ENCODE results near the gene PIGB. TPM values are rescaled to one million over a fixed set of nuclear protein-coding genes. Genes with fewer than 3 reads are reported as not detected.

PIGB gene
- total and polyA plus RNA-seq, 2 of the 8 experiments (the other 6 are each of a cell fraction or from before 2014, with no cell fraction given) = 4.3 to 11.7 TPM

DNA sequence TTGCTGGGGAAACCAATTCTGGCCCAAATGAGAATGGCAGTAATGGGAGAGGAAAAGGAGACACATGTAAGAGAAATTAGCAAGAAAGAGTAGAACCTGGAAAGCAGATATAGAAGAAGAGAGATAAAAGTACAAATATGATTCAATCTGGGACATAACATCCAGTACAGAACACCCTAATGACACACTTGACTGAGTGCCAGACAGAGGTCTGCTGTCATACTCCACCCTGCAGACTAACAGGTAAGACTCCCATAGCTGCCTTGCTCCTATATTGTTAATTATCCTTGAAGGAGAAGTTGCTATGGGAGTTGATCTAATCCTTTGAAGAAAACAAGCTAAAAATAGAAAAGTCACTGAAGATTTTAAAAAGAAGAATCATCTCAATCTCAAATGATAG lies 68.0 kb downstream of the PIGB start:
- Histone ChIP-seq H3K79me2 (ENCODE audit: control insufficient read depth in 1 of 2, insufficient read depth in 2 of 2, low read length in 2 of 2) (no peaks in the 10 kb centered on the region), H3K23ac (ENCODE audit: insufficient read length) (no peak overlapping the region), H4K8ac (ENCODE audit: extremely low read depth, insufficient read depth, low read length) (no peak overlapping the region), H3K36me3 (ENCODE audit: control insufficient read depth in 2 of 4, insufficient read depth in 4 of 4, low read length in 3 of 4) (no peaks in the 10 kb centered on the region), H2BK15ac (ENCODE audit: low read length) (no peak overlapping the region), H3K9me3 (ENCODE audit: insufficient read depth in 2 of 2, low read depth in 1 of 2, low read length in 1 of 2) (no peaks in the 10 kb centered on the region), H3K18ac (ENCODE audit: extremely low read depth, low read length) (no peak overlapping the region), H4K20me1 (replicated peaks in 1 of 2; ENCODE audit: control insufficient read depth in 1 of 2, insufficient read depth in 2 of 2, low read length in 2 of 2) (no peaks in the 10 kb centered on the region), H4K5ac (ENCODE audit: insufficient read length, low read depth, low read length) (no peak overlapping the region), H3K4me2 (ENCODE audit: insufficient read depth in 1 of 2, low read depth in 2 of 2, low read length in 2 of 2) (no peak overlapping the region), H3K56ac (replicated peaks; ENCODE audit: insufficient read length, low read depth, low read length) (no peak overlapping the region), H3K4me1 (replicated peaks in 1 of 4; ENCODE audit: control insufficient read depth in 3 of 4, insufficient read depth in 4 of 4, low read length in 3 of 4) (no peaks in the 10 kb centered on the region), H2BK20ac (ENCODE audit: low read length) (no peak overlapping the region), H3K4me3 (ENCODE audit: extremely low read depth in 1 of 4, insufficient read depth in 2 of 4, low read depth in 3 of 4, low read length in 4 of 4) (no peak overlapping the region), H2AFZ (ENCODE audit: low read length) (no peak overlapping the region), H2BK12ac (ENCODE audit: low read depth, low read length) (no peak overlapping the region), H3K79me1 (ENCODE audit: low read depth, low read length) (no peaks in the 10 kb centered on the region), H3K27me3 (replicated peaks in 1 of 4; ENCODE audit: control insufficient read depth in 3 of 4, extremely low read depth in 1 of 4, insufficient read depth in 3 of 4, low read length in 3 of 4) (no peaks in the 10 kb centered on the region), H2BK120ac (replicated peaks; ENCODE audit: low read depth, low read length) (no peak overlapping the region), H3K9ac (replicated peaks in 1 of 4; ENCODE audit: extremely low read depth in 1 of 4, low read depth in 3 of 4, low read length in 3 of 4) (no peak overlapping the region), H3K4ac (replicated peaks; ENCODE audit: insufficient read length, low read depth, low read length) (no peak overlapping the region), H3K27ac (ENCODE audit: low read depth, low read length) (no peak overlapping the region), H3K14ac (ENCODE audit: insufficient read length) (no peak overlapping the region), H2AK5ac (ENCODE audit: low read depth, low read length) (no peak overlapping the region), H2BK5ac (ENCODE audit: low read depth, low read length) (no peak overlapping the region), H4K91ac (replicated peaks; ENCODE audit: insufficient read length, low read length) (no peak overlapping the region), H3K23me2 (ENCODE audit: low read depth, low read length) (no peaks in the 10 kb centered on the region)
- no peak for TF ChIP-seq POLR2AphosphoS5 (IDR thresholded peaks at IDR 0.05; ENCODE audit: low read depth, low read length)
- TF ChIP-seq EZH2 (IDR thresholded peaks at IDR 0.05; ENCODE audit: low read depth, low read length, severe bottlenecking) = no peak
- TF ChIP-seq ASH2L (IDR thresholded peaks at IDR 0.05; ENCODE audit: low read length) = no peak
- no peak for TF ChIP-seq YY1 (IDR thresholded peaks at IDR 0.05; ENCODE audit: low read depth, low read length)
- no peak for TF ChIP-seq RAD21 (IDR thresholded peaks at IDR 0.05 in 1 of 2, conservative IDR thresholded peaks at IDR 0.05 in 1 of 2; ENCODE audit: low read depth in 2 of 2, low read length in 2 of 2)
- no peak for TF ChIP-seq RFX5 (IDR thresholded peaks at IDR 0.05; ENCODE audit: borderline replicate concordance, low read depth, low read length)
- TF ChIP-seq CBX5 (IDR thresholded peaks at IDR 0.05; ENCODE audit: low read depth, low read length) = no peak
- TF ChIP-seq ZNF274 (IDR thresholded peaks at IDR 0.05; ENCODE audit: borderline replicate concordance, extremely low read depth, low read length) = no peak
- TF ChIP-seq TAF1 (IDR thresholded peaks at IDR 0.05; ENCODE audit: low read depth, low read length) = no peak
- ChIA-PET CTCF (ENCODE audit: partially characterized antibody) (no interaction called here), POLR2A (ENCODE audit: partially characterized antibody) (no interaction called here)
- DNase-seq (ENCODE audit: low read depth in 1 of 2, low spot score in 2 of 2) (no peak), FAIRE-seq (no peak)

All from H1 (cell line).